ENCODE measurements around the gene SEC14L2. TPM values are rescaled to one million over a fixed set of nuclear protein-coding genes. Genes with fewer than 3 reads are reported as not detected.
"Not testable (repeated sequence)": the region's sequence is repeated elsewhere in the genome, so short reads cannot be mapped to it uniquely, and the experiment has no call there.

The SEC14L2 gene
- total RNA-seq, 1 experiment from 2014 or later, result 4.2 TPM

DNA sequence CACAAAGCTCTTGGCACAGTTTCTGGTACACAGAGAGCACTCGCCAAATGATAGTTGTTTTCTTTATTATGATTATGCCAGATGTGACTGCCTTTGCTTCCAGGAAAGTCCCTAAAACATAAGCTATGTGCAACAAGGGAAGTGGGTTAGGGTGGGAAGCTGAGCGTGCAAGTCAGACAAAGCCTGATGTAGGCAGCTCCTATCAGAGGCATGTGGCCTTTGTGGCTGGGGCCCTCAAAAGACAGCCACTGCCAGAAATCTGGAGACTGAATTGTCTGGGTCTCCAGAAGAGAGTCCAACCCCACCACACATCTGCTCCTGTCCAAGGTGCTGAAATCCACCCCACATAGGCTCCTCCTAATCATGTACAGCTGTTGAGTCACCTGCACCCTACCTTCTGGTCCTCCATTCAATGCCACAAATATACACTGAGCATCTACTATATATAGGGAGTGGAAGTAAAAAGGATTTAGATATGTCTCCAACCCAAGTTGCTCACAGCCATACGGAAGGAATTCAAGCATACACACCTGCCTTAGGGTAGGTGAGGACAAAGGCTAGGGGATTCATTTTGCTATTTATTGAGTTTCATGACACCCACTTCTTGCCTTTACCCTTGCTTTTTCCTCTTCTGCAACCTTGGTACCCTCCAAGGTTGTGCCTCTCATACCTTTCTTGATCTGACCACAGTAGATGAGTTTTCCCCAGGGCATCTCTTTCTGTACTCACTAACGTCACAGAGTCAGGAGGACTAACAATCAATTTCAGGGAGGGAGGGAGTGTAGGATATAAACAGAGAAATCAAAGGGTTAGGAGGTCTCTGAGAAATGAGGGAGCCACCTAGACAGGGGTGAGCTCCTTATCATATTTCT is 62.6 kb downstream of the SEC14L2 start:
- Histone ChIP-seq H3K27me3 (ENCODE audit: control insufficient read depth, insufficient read depth, low read length) (no peaks in the 10 kb centered on the region), H3K4me3 (ENCODE audit: insufficient read depth, low read depth, low read length) (no peak overlapping the region), H3K36me3 (replicated peaks; ENCODE audit: control insufficient read depth, insufficient read depth, low read length) (no peaks in the 10 kb centered on the region)
- DNase-seq, result peak; percentile 50

DNA sequence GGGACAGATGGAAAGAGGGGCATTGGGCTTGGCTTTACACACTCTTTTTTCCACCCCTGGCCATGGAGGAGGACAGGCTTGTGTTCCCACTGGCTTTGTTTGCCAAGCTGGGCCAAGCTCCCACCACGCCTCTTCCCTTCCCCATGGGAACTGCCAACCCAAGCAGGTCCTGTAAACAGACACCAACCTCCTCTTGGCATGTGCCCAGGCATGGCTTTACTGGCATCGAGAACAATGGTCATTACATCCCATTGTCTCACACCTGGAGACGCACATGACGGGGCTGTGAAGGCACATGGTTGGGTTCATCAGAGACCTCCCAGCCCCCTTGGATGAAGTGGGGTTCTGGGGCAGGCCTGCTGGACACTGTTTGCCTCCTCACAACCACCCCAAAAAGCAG is 63.3 kb downstream of the SEC14L2 start:
- Histone ChIP-seq H3K36me3 (replicated peaks; ENCODE audit: control insufficient read depth, insufficient read depth, low read length) (no peaks in the 10 kb centered on the region), H3K4me3 (ENCODE audit: insufficient read depth, low read depth, low read length) (no peak overlapping the region), H3K27me3 (ENCODE audit: control insufficient read depth, insufficient read depth, low read length) (no peaks in the 10 kb centered on the region)
- no peak for DNase-seq

DNA sequence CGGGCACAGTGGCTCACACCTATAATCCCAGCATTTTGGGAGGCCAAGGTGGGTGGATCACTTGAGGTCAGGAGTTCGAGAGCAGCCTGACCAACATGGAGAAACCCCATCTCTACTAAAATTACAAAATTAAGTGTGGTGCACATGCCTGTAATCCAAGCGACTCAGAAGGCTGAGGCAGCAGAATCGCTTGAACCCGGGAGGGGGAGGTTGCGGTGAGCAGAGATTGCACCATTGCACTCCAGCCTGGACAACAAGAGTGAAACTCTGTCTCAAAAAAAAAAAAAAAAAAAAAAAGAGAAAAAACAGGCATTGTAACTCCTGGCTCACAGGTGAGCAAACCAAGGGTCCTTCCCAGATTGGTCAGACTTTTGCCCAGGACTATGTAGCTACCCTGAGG is 63.7 kb downstream of the SEC14L2 start:
- not testable (repeated sequence) for H3K36me3 ChIP-seq (replicated peaks; ENCODE audit: control insufficient read depth, insufficient read depth, low read length); DNase-seq; H3K27me3 ChIP-seq (ENCODE audit: control insufficient read depth, insufficient read depth, low read length); H3K4me3 ChIP-seq (ENCODE audit: insufficient read depth, low read depth, low read length)

DNA sequence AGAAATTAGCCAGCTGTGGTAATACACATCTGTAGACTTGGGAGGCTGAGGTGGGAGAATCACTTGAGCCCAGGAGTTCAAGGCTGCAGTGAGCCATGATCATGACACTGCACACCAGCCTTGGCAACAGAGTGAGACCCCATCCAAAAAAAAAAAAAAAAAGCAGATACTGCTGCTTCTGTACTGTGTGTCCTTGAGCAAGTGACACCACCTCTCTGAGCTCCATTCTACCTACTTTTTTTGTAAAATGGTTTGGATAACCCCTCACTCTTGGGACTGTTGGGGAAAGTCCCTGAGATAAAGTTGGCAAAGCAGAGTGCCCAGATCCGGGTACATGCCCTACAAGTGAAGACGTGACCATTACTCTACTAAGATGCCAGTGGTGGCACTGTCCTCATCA is 72.3 kb downstream of the SEC14L2 start:
- no peak for DNase-seq
- Histone ChIP-seq H3K4me3 (ENCODE audit: insufficient read depth, low read depth, low read length) (no peak overlapping the region), H3K36me3 (replicated peaks; ENCODE audit: control insufficient read depth, insufficient read depth, low read length) (no peaks in the 10 kb centered on the region), H3K27me3 (ENCODE audit: control insufficient read depth, insufficient read depth, low read length) (no peaks in the 10 kb centered on the region)

DNA sequence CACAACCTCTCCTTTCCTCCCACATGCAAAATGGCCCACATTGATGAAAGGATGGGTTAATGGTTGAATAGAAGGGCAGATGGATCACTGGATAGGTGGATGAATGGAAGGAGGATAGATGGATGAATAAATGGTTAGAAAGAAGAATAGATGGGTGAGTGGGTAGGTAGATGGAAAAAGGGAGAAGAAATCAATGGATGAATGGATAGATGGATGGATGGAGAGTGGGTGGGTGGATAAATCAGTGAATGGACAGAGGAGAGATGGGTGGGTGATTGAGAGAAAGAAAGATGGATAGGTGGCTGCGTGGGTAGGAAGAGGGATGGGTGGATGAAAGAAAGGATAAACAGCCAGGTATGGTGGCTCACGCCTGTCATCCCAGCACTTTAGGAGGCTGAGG is 73.8 kb downstream of the SEC14L2 start:
- Histone ChIP-seq H3K4me3 (ENCODE audit: insufficient read depth, low read depth, low read length) (no peak overlapping the region), H3K36me3 (replicated peaks; ENCODE audit: control insufficient read depth, insufficient read depth, low read length) (no peaks in the 10 kb centered on the region), H3K27me3 (ENCODE audit: control insufficient read depth, insufficient read depth, low read length) (no peaks in the 10 kb centered on the region)
- DNase-seq, result no peak

DNA sequence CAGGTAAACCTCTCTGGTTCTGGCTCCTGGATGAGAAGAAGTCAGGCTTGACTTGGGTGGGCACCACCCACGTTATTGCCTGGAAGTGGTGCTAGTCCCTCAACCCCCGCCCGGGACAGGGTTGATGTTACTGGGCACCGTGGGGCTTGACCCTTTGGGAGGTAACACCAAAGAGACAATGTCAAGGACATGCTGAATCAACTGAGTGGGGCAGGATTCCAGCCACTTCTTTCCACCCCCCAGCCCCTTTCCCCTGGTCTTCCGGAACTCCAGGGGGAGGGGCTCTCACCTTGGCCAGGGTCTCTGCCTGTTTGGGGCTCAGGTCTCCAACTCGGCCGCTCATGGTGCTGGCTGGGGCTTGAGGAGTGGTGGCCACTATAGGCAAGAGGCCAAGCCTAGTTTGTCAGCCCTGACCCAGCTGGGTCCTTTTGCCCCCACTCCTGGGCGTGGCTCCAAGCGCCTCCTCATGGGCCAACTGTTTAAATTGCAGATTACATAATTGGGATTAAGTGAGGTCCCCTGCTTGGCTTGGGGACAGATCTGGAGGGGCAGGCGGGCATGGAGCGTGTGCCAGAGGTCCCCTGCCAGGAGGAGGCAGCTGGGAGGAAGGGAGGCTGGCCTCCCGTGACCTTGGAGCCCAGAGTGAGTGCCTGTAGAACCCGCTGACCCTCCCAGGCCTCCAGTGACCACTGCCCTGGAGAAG is 74.9 kb downstream of the SEC14L2 start, which contains the start of gene SEC14L3:
TSS of gene SEC14L3 (minus strand) at position 402 of the 703 bp plus-strand sequence. CDS start at position 343, 59 bp downstream.
- no peaks in the 10 kb centered on the region for H3K36me3 ChIP-seq (replicated peaks; ENCODE audit: control insufficient read depth, insufficient read depth, low read length)
- DNase-seq, result no peak
- H3K27me3 ChIP-seq (ENCODE audit: control insufficient read depth, insufficient read depth, low read length), result no peaks in the 10 kb centered on the region
- H3K4me3 ChIP-seq (ENCODE audit: insufficient read depth, low read depth, low read length), result no peak within 1 kb of the TSS

DNA sequence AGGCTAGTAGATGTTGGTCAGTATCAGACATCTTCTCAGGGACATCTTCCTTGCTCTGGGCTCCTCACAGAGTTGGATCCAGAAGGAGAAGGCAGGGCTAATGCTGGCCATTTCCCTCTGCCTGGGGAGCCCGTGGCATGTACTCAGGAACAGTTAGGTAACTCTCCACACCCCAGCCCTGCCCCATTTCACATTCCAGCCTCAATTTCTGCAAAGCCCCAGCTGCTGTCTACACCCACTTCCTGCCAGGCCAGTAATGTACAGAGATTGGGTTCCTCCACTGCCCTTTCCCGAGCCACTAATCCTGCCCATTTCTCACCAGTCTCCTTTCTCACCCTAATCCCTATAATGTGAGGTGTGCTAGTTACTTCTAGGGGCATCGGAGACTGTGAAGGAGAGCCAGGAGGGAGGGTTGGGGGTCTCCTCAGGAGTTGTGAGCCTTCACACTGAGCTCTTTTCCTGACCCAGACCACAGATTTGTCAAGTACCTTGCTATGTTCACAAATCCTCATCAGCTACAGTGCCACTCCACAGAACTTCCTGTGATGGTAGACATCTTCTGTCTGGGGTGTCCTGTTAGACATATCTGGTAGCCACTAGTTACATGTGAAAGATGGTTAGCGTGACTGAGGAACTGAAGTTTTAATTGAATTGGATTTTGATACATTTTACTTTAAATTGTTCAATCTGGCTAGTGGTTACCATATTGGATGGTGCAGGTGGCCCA is 76.3 kb downstream of the SEC14L2 start:
- H3K36me3 ChIP-seq (replicated peaks; ENCODE audit: control insufficient read depth, insufficient read depth, low read length), result no peaks in the 10 kb centered on the region
- DNase-seq, result no peak
- no peaks in the 10 kb centered on the region for H3K27me3 ChIP-seq (ENCODE audit: control insufficient read depth, insufficient read depth, low read length)
- H3K4me3 ChIP-seq (ENCODE audit: insufficient read depth, low read depth, low read length), result no peak overlapping the region

DNA sequence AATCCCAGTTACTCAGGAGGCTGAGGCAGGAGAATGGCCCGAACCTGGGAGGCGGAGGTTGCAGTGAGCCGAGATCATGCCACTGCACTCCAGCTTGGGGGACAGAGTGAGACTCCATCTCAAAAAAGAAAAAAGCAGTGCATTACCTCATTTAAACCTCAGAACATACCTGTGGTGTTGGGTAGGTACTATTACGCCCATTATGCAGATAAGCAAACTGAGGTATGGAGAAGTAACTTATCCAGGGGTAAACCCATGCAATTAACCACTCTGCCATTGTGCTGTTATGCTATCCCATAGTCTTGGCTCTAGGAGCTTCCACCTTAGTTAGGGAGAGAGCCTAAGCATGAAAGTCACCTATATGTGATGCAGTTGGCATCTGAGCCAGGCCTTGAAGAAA is 77.3 kb downstream of the SEC14L2 start:
- no peak for DNase-seq
- Histone ChIP-seq H3K27me3 (ENCODE audit: control insufficient read depth, insufficient read depth, low read length) (no peaks in the 10 kb centered on the region), H3K4me3 (ENCODE audit: insufficient read depth, low read depth, low read length) (no peak overlapping the region), H3K36me3 (replicated peaks; ENCODE audit: control insufficient read depth, insufficient read depth, low read length) (no peaks in the 10 kb centered on the region)

Other genes with a start within 250 kb of the SEC14L2 start
- 0.41 and 0.59 TPM in 2 replicates for gene LIF, start 150.3 kb upstream of the SEC14L2 start, total RNA-seq (2014; rRNA removed; shearing (Covaris generic))
- gene OSM, start 130.2 kb upstream of the SEC14L2 start, total RNA-seq (2014; rRNA removed; shearing (Covaris generic)), result not detected in 2 replicates
- 10.2 and 15.4 TPM in 2 replicates for gene CASTOR1, start 107.5 kb upstream of the SEC14L2 start, total RNA-seq (2014; rRNA removed; shearing (Covaris generic))
- 12.0 and 12.6 TPM in 2 replicates for gene TBC1D10A, start 70.1 kb upstream of the SEC14L2 start, total RNA-seq (2014; rRNA removed; shearing (Covaris generic))
- gene SF3A1, start 40.1 kb upstream of the SEC14L2 start, total RNA-seq (2014; rRNA removed; shearing (Covaris generic)), result 70.1 and 97.1 TPM in 2 replicates
- gene CCDC157, start 40.0 kb upstream of the SEC14L2 start, total RNA-seq (2014; rRNA removed; shearing (Covaris generic)), result 4.7 and 6.1 TPM in 2 replicates
- gene RNF215, start 9.6 kb upstream of the SEC14L2 start, total RNA-seq (2014; rRNA removed; shearing (Covaris generic)), result 24.7 and 26.6 TPM in 2 replicates
- gene MTFP1, start 28.8 kb downstream of the SEC14L2 start, total RNA-seq (2014; rRNA removed; shearing (Covaris generic)), result 96.3 and 117 TPM in 2 replicates
- not detected in 2 replicates for gene SEC14L3, start 75.0 kb downstream of the SEC14L2 start, total RNA-seq (2014; rRNA removed; shearing (Covaris generic))
- gene SEC14L4, start 108.7 kb downstream of the SEC14L2 start, total RNA-seq (2014; rRNA removed; shearing (Covaris generic)), result not detected in 2 replicates
- 0.17 and 0.55 TPM in 2 replicates for gene SEC14L6, start 149.7 kb downstream of the SEC14L2 start, total RNA-seq (2014; rRNA removed; shearing (Covaris generic))
- gene GAL3ST1, start 177.6 kb downstream of the SEC14L2 start, total RNA-seq (2014; rRNA removed; shearing (Covaris generic)), result 8.4 and 11.9 TPM in 2 replicates
- gene PES1, start 194.9 kb downstream of the SEC14L2 start, total RNA-seq (2014; rRNA removed; shearing (Covaris generic)), result 86.2 and 111 TPM in 2 replicates
- gene TCN2, start 210.2 kb downstream of the SEC14L2 start, total RNA-seq (2014; rRNA removed; shearing (Covaris generic)), result 35.6 and 40.3 TPM in 2 replicates
- 5.1 and 6.5 TPM in 2 replicates for gene SLC35E4, start 238.8 kb downstream of the SEC14L2 start, total RNA-seq (2014; rRNA removed; shearing (Covaris generic))